ENCODE results near the gene FARSB.
"Not testable (repeated sequence)": the region's sequence is repeated elsewhere in the genome, so short reads cannot be mapped to it uniquely, and the experiment has no call there.

FARSB gene

GRCh38 chr2:222591661-222592060 lies 64.2 kb downstream of the FARSB start:
- no peak for DNase-seq (ENCODE audit: extremely low spot score)
- no peak for TF ChIP-seq CTCF (IDR thresholded peaks at IDR 0.05; ENCODE audit: control extremely low read depth, extremely low read depth, low read depth, missing control alignments)
- ChIA-PET POLR2A (no interaction called here), CTCF (interaction anchor here (1.0 to 1.9 kb wide), 3 partner anchors 12 to 273 kb away, joined by 3 to 8 read pairs (median 6); no protein-coding TSS in a partner anchor)

GRCh38 chr2:222584589-222584988 lies 71.3 kb downstream of the FARSB start:
- CTCF ChIA-PET, result interaction anchor here (1.1 to 3.4 kb wide), 4 partner anchors 9 to 560 kb away, joined by 3 to 12 read pairs (median 3); no protein-coding TSS in a partner anchor
- POLR2A ChIA-PET; DNase-seq (ENCODE audit: extremely low spot score): not testable (repeated sequence)

- DNase-seq (ENCODE audit: extremely low spot score), result no peak
Measured at GRCh38 chr2:222582928-222583327, 73.0 kb downstream of the FARSB start.

GRCh38 chr2:222577341-222577740 lies 78.6 kb downstream of the FARSB start:
- ChIA-PET CTCF (no interaction called here), POLR2A (no interaction called here)
- DNase-seq (ENCODE audit: extremely low spot score), result no peak
- no peak for TF ChIP-seq CTCF (IDR thresholded peaks at IDR 0.05; ENCODE audit: control extremely low read depth, extremely low read depth, low read depth, missing control alignments)

More at GRCh38 chr2:222582928-222583327, 73.0 kb downstream of the FARSB start:
- ChIA-PET CTCF (interaction anchor here (1.1 to 3.4 kb wide), 5 partner anchors 11 to 265 kb away, joined by 3 to 12 read pairs (median 8); no protein-coding TSS in a partner anchor), POLR2A (no interaction called here)
- TF ChIP-seq CTCF (IDR thresholded peaks at IDR 0.05; ENCODE audit: control extremely low read depth, extremely low read depth, low read depth, missing control alignments), result no peak

- ChIA-PET CTCF (interaction anchor here (1.1 to 1.2 kb wide), 2 partner anchors 9 to 18 kb away, joined by 3 read pairs; no protein-coding TSS in a partner anchor), POLR2A (no interaction called here)
- DNase-seq (ENCODE audit: extremely low spot score), result no peak
- no peak for TF ChIP-seq CTCF (IDR thresholded peaks at IDR 0.05; ENCODE audit: control extremely low read depth, extremely low read depth, low read depth, missing control alignments)
Measured at GRCh38 chr2:222576171-222577081, 79.5 kb downstream of the FARSB start.

- no peak for DNase-seq (ENCODE audit: extremely low spot score)
- no peak for TF ChIP-seq CTCF (IDR thresholded peaks at IDR 0.05; ENCODE audit: control extremely low read depth, extremely low read depth, low read depth, missing control alignments)
- ChIA-PET CTCF (interaction anchor here (1.1 to 3.6 kb wide), 3 partner anchors 10 to 19 kb away, joined by 3 to 26 read pairs (median 3); no protein-coding TSS in a partner anchor), POLR2A (no interaction called here)
Measured at GRCh38 chr2:222575618-222576017, 80.3 kb downstream of the FARSB start.

- TF ChIP-seq CTCF (IDR thresholded peaks at IDR 0.05; ENCODE audit: control extremely low read depth, extremely low read depth, low read depth, missing control alignments), result no peak
- ChIA-PET CTCF (interaction anchor here (2.9 to 4.1 kb wide), 3 partner anchors 10 to 255 kb away, joined by 9 to 26 read pairs (median 18); no protein-coding TSS in a partner anchor), POLR2A (no interaction called here)
- DNase-seq (ENCODE audit: extremely low spot score), result no peak
Measured at GRCh38 chr2:222572751-222573174, 83.1 kb downstream of the FARSB start.
